ENCODE results near the gene C6orf120. TPM values are rescaled to one million over a fixed set of nuclear protein-coding genes. Genes with fewer than 3 reads are reported as not detected.
A peak's percentile ranks its signal among the peaks of the same experiment; 100 is the strongest.

C6orf120 gene
- total and polyA plus RNA-seq, 2 of the 13 experiments (the other 11 are each of a cell fraction or from before 2014, with no cell fraction given) = 21.7 to 29.9 TPM

DNA sequence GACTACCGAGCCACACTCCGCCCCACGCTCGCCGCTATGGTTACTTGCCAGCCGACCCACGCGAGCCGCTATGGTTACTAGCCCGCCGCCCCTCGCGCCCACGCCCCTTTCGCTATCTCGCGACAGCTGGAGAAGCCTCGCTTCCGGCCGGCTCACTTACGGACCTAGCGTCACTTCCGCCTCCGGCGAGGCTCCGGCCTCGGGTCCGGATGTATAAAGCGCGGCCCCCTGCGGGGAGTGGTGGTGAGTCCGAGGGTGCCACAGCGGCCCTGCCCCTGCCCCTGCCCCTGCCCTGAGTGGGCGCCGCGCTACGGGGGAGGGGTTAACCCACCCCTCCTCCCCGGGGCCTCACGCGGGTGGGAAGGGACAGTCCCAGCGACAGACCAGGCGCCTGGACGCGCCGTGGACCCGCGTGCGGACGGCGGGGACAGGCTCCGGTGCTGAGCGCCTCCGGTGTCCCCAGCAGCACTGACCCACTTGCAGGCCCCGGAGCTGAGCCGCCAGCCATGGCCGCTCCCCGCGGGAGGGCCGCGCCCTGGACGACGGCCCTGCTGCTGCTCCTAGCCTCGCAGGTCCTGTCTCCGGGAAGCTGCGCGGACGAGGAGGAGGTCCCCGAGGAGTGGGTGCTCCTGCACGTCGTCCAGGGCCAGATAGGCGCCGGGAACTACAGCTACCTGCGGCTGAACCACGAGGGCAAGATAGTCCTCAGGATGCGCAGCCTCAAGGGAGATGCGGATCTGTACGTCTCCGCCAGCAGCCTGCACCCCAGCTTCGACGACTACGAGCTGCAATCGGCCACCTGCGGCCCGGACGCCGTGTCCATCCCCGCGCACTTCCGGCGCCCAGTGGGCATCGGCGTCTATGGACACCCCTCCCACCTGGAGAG, at the start of gene C6orf120, which contains the start of gene WDR27 (continued):
- TF ChIP-seq ZFYVE20 (CRISPR knock-in tag; IDR thresholded peaks at IDR 0.05; ENCODE audit: borderline replicate concordance, low read depth) (peak; percentile 68), ETV5 (CRISPR knock-in tag; IDR thresholded peaks at IDR 0.05; ENCODE audit: borderline replicate concordance) (peak; percentile 98), ZNF101 (CRISPR knock-in tag; IDR thresholded peaks at IDR 0.05; ENCODE audit: borderline replicate concordance, low read depth) (no peak), SNAPC2 (CRISPR knock-in tag; IDR thresholded peaks at IDR 0.05) (0 out of 2 replicates have a peak, but pooled peaks have one; percentile 71), GFI1 (CRISPR knock-in tag; IDR thresholded peaks at IDR 0.05; ENCODE audit: borderline replicate concordance) (0 out of 2 replicates have a peak, but pooled peaks have one; percentile 14), ZNF34 (CRISPR knock-in tag; IDR thresholded peaks at IDR 0.05; ENCODE audit: borderline replicate concordance) (peak; percentile 97)
- TF ChIP-seq, protein P1, sequence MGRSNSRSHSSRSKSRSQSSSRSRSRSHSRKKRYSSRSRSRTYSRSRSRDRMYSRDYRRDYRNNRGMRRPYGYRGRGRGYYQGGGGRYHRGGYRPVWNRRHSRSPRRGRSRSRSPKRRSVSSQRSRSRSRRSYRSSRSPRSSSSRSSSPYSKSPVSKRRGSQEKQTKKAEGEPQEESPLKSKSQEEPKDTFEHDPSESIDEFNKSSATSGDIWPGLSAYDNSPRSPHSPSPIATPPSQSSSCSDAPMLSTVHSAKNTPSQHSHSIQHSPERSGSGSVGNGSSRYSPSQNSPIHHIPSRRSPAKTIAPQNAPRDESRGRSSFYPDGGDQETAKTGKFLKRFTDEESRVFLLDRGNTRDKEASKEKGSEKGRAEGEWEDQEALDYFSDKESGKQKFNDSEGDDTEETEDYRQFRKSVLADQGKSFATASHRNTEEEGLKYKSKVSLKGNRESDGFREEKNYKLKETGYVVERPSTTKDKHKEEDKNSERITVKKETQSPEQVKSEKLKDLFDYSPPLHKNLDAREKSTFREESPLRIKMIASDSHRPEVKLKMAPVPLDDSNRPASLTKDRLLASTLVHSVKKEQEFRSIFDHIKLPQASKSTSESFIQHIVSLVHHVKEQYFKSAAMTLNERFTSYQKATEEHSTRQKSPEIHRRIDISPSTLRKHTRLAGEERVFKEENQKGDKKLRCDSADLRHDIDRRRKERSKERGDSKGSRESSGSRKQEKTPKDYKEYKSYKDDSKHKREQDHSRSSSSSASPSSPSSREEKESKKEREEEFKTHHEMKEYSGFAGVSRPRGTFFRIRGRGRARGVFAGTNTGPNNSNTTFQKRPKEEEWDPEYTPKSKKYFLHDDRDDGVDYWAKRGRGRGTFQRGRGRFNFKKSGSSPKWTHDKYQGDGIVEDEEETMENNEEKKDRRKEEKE (IDR thresholded peaks at IDR 0.05) = no peak
- TF ChIP-seq, protein P2, sequence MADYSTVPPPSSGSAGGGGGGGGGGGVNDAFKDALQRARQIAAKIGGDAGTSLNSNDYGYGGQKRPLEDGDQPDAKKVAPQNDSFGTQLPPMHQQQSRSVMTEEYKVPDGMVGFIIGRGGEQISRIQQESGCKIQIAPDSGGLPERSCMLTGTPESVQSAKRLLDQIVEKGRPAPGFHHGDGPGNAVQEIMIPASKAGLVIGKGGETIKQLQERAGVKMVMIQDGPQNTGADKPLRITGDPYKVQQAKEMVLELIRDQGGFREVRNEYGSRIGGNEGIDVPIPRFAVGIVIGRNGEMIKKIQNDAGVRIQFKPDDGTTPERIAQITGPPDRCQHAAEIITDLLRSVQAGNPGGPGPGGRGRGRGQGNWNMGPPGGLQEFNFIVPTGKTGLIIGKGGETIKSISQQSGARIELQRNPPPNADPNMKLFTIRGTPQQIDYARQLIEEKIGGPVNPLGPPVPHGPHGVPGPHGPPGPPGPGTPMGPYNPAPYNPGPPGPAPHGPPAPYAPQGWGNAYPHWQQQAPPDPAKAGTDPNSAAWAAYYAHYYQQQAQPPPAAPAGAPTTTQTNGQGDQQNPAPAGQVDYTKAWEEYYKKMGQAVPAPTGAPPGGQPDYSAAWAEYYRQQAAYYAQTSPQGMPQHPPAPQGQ (CRISPR knock-in tag; IDR thresholded peaks at IDR 0.05; ENCODE audit: borderline replicate concordance) = 0 out of 2 replicates have a peak, but pooled peaks have one; percentile 76
- TF ChIP-seq, protein P3, sequence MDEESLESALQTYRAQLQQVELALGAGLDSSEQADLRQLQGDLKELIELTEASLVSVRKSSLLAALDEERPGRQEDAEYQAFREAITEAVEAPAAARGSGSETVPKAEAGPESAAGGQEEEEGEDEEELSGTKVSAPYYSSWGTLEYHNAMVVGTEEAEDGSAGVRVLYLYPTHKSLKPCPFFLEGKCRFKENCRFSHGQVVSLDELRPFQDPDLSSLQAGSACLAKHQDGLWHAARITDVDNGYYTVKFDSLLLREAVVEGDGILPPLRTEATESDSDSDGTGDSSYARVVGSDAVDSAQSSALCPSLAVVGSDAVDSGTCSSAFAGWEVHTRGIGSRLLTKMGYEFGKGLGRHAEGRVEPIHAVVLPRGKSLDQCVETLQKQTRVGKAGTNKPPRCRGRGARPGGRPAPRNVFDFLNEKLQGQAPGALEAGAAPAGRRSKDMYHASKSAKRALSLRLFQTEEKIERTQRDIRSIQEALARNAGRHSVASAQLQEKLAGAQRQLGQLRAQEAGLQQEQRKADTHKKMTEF (CRISPR knock-in tag; IDR thresholded peaks at IDR 0.05) = peak; percentile 97
- TF ChIP-seq, protein P4, sequence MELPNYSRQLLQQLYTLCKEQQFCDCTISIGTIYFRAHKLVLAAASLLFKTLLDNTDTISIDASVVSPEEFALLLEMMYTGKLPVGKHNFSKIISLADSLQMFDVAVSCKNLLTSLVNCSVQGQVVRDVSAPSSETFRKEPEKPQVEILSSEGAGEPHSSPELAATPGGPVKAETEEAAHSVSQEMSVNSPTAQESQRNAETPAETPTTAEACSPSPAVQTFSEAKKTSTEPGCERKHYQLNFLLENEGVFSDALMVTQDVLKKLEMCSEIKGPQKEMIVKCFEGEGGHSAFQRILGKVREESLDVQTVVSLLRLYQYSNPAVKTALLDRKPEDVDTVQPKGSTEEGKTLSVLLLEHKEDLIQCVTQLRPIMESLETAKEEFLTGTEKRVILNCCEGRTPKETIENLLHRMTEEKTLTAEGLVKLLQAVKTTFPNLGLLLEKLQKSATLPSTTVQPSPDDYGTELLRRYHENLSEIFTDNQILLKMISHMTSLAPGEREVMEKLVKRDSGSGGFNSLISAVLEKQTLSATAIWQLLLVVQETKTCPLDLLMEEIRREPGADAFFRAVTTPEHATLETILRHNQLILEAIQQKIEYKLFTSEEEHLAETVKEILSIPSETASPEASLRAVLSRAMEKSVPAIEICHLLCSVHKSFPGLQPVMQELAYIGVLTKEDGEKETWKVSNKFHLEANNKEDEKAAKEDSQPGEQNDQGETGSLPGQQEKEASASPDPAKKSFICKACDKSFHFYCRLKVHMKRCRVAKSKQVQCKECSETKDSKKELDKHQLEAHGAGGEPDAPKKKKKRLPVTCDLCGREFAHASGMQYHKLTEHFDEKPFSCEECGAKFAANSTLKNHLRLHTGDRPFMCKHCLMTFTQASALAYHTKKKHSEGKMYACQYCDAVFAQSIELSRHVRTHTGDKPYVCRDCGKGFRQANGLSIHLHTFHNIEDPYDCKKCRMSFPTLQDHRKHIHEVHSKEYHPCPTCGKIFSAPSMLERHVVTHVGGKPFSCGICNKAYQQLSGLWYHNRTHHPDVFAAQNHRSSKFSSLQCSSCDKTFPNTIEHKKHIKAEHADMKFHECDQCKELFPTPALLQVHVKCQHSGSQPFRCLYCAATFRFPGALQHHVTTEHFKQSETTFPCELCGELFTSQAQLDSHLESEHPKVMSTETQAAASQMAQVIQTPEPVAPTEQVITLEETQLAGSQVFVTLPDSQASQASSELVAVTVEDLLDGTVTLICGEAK (IDR thresholded peaks at IDR 0.05) = peak; percentile 82
- TF ChIP-seq, protein P4 (CRISPR knock-in tag; IDR thresholded peaks at IDR 0.05) = peak; percentile 85
